Amniotic epithelial cell (primary cell): ENCODE results near the gene ZNF850.
"Not testable (repeated sequence)": the region's sequence is repeated elsewhere in the genome, so short reads cannot be mapped to it uniquely, and the experiment has no call there.

Experiments used
- DNase-seq: peaks from one replicate; pipeline ENCODE4 v3.0.0-alpha.2; 2010; ENCODE audit warnings: low read depth

The ZNF850 gene

DNA sequence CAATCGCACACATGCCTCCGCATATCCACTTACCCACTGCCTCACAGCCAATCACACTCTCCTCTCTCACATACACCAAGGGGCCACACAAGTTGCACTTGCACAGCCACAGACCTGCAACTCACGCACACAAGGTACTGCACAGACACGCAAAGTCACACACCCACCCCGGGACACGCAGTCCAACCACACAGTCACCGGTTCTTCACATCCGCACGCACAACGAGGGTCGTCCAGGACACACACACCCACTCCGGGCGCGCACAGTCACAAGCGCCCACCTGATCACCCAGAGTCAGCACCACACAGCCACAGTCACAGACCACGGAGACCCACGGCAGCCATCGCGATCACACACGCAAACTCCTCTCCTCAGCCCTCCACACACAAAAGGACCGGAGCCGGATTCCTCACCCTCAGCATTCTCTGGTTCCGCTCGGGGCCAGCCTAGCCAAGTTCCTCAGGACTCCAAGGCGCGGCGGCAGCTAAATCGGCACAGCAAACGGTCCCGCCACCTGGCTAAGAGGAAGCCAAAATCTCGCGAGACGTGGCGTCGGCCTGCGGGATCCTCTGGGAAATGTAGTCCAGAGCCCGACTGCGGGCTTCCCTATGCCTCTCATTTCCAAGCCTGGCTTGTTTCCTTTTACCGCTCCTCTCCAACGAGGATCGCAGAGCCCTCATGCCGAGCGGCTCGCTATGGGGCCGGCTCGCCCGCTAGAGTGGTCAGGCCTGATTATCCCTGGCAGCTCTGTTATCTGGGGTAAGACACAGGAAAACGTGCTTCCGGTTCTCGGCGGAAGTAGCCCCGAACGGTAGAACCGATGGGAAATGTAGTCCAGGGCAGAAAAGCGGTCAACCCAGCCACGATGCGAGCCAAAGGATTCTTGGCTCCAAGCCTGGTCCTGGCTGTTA, at the start of gene ZNF850:
ZNF850 (minus strand) TSS at position 497 of the 912 bp plus-strand sequence. CDS start 10,201 bp downstream, outside the sequence.
- peak; percentile 92 for DNase-seq

DNA sequence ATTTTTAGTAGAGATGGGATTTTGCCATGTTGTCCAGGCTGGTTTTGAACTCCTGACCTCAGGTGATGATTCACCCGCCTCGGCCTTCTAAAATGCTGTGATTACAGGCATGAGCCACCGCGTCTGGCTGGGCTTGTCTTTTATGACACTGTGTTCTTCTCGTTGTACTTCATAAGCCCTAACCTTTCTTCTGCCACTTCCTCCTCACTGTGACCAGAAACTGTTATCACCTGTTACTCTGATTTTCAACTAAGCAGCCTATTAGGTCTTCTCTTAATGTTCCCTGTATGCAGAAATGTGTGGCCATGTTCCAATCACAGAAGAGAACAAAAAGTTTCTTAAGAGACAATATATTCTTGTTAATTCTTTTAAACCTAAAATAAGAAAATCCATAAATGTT, 49.2 kb upstream of the ZNF850 start:
- DNase-seq = no peak

DNA sequence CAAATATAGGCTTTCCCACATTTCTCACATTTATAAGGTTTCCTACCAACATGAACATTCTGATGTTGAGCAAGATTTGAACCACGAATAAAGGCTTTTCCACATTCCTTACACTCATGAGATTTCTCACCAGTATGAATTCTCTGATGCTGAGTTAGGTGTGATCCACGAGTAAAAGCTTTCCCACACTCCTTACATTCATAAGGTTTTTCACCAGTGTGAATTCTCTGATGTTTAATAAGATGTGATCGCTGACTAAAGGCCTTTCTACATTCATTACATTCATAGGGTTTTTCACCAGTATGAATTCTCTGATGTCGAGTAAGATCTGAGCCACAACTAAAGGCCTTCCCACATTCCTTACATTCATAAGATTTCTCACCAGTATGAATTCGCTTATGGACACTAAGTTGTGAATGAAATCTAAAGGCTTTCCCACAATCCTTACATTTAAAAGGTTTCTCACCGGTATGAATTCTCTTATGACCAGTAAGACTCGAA, 46.6 kb upstream of the ZNF850 start:
- peak; percentile 18 for DNase-seq

DNA sequence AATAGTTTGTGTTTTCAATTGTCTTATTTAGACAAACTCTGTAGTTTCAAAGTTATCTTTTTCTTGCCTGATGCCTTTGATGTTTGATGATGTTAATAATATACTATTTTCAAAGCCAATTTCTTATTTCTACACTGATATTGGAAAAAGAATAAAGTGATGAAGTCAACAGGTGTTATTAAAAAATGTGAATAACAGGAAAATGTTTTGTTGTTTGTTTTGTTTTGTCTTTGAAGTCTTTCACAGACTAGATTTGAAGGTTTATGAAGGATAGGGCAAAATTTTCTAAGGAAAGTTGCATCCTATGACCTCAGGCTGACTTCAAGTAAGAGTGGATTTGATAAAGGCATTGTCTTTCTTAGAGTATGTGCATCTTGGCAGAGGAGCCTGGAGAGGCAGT, 34.4 kb upstream of the ZNF850 start:
- DNase-seq = no peak

DNA sequence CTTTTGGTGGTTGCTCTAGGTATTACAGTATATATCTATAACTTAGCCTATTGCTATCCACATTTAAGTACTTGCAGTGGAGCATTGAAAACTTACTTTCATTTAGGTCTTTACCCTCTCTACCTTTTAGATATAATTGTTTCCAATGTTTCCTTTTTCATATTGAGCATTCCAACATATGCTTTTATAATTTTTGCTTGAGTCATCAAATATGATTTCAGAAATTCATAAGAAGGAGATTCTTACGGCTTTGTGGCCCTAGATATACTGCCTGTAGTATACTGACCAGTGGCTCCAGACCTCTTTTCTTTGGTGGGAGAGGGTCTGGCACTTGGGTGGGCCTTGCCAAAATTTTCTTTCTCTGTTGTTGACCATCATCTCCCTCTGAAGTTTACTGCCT, 32.8 kb upstream of the ZNF850 start:
- DNase-seq = no peak

DNA sequence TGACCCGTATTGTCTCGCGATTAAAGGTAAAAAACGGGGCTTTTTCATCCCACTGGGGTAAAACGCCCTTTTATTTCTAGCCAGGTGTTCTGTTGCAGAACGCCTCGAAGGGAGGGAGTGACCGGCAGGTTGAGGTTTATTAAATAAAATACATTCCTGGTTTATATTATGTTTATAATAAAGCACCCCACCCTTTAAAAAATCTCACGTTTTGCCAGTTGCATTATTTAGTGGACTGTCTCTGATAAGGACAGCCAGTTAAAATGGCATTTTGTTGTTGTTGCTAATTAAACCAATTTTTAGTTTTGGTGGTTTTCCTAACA, 25.1 kb upstream of the ZNF850 start:
- DNase-seq = no peak

DNA sequence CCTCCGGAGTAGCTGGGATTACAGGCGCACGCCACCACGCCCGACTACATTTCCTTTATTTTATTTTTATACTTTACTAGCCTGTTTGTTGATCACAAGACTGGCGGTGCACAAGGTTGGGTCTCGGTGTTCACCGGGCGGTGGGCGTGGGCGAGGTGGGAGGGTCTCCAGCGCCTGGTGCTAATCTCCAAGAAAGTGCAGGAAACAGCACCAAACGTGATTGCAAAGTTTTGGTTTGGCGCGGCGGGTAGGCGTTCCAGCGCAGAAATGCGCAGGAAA, 24.0 kb upstream of the ZNF850 start:
- no peak for DNase-seq

DNA sequence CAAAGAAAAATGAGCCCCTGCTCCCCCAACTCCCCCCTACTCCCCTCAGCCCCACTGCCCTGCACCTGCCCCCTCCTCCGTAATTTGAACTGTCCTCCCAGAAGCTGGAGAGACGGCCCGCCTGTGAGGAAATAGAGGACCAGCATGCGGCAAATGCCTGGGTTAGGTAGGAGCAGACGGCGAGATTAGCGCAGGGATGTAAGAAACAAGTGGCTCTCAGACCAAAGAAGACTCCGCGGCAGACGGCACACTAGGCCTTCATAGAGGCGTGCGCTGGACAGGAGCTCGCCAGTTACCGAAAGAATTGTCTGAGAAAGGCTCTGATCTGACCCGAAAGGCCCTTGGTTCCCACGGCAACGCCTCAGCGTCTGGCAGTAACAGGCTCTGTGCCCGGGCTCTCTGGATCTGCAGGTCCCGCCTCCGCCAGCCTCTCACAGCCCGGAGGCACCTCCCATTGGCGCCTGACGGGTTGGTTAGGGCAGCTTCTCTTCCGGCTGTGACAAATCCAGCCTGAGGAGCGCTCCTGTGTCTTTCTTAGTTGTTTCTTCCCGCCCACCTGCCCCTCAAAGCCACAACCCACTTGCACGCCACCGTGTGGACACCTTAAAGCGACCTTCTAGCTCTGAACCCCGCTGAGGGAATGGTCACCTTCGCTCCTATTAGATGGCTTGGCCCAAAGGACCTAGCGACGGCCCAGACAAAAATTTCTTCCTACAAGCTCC, 19.0 kb upstream of the ZNF850 start:
- peak; percentile 7 for DNase-seq

DNA sequence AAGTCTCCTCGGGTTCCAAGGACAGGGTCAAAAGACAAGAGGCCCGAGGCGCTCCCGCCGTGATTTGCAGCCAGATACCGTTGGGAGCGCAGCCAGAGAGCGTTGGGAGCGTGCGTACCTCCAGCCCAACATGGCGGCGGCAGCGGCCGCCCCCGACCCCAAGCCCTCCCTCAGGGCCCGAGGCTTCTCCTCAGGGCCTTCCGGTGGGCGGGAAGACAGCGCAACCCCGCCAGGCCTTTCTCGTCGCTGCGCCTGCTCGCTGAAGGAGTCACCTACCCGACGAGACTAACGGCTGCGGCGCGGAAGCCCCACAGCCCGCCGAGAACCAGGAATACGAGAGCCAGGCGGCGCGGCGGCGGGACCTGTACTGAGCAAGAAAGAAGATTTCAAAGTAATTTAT, 3.2 kb upstream of the ZNF850 start:
- no peak for DNase-seq

DNA sequence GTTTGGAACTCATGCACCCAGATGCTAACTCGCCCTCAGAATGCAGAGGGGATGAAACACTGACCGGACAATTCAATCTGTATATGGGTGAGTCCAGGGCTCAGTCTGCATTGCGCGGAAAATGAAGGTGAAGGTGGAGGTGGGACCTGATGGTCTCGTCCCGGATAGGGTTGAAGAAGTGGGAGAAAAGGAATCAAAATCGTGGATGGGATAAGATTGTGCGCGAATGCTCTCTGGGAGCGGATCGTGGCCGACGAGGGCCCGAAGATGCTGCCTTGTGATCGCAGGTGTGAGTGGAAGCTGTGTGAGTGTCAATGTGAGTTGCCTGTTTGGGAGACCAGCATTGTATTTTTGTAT, 594 bp upstream of the ZNF850 start:
- no peak for DNase-seq

DNA sequence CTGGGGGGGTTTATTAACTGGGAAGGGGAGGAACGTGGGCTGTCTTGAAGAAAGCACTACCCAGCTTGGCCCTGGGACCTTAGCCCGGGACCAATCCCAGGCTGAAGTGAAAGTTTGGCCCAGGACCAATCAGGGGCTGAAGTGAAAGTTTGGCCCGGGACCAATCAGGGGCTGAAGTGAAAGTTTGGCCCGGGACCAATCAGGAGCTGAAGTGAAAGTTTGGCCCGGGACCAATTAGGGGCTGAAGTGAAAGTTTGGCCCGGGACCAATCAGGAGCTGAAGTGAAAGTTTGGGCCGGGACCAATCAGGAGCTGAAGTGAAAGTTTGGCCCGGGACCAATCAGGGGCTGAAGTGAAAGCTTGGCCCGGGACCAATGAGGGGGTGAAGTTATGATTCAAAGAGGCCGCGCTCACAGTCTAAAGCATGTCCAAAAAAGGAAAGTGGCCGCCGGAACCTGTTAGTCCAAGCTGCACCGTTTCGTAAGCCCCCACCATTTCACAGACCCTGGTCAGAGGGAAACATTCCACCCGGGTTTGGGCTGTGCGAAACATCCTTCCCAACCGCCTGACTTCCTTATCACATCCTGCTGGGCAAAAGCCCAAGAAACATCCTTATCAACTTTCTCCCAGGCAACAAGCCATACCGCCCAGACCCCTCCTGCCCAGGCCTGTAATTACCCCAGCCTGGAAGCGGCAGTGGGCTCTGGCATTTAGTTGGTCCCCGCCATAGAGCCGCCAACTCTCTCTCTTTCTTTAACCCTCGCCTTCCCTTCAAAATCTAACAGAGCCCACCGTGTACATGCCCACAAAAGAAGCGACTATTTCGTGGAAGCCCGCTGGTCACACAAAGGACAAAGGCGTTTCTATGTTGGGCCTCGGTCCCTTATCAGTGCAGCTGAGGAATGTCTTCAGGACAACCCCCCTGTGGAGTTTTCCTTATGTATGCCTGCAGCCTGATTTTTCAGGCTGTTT, 1.1 kb downstream of the ZNF850 start:
- peak; percentile 97 for DNase-seq

DNA sequence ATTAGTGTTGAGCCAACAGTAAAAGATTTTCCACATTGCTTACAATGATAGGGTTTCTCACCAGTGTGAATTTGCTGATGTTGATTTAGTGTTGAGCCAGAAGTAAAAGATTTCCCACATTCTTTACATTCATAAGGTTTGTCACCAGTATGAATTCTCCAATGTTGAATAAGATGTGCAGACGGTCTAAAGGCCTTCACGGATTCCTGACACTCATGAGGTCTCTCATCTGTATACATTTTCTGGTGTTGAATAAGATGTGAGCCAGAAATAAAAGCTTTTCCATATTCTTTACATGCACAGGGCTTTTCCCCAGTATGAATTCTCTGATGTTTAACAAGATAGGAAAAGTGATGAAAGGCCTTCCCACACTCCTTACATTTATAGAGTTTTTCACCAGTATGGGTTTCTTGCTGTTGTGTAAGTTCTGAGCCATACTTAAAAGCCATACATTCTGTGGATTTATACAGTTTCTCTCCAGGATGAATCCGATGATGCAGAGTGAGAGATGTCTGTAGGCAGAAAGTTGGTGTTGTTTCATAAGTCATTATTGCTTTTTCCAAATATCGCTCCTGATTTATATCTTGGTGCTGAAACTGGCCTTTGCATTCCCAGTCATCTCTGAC, 22.4 kb downstream of the ZNF850 start:
- DNase-seq = no peak

DNA sequence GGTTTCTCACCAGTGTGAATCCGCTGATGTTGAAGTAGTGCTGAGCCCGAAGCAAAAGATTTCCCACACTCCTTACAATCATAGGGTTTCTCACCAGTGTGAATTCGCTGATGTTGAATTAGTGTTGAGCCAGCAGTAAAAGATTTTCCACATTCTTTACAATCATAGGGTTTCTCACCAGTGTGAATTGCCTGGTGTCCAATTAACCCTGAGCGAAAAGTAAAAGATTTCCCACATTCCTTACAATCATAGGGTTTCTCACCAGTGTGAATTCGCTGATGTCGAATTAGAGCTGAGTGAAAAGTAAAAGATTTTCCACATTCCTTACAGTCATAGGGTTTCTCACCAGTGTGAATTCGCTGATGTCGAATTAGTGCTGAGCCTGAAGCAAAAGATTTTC, 23.0 kb downstream of the ZNF850 start:
- DNase-seq = not testable (repeated sequence)

DNA sequence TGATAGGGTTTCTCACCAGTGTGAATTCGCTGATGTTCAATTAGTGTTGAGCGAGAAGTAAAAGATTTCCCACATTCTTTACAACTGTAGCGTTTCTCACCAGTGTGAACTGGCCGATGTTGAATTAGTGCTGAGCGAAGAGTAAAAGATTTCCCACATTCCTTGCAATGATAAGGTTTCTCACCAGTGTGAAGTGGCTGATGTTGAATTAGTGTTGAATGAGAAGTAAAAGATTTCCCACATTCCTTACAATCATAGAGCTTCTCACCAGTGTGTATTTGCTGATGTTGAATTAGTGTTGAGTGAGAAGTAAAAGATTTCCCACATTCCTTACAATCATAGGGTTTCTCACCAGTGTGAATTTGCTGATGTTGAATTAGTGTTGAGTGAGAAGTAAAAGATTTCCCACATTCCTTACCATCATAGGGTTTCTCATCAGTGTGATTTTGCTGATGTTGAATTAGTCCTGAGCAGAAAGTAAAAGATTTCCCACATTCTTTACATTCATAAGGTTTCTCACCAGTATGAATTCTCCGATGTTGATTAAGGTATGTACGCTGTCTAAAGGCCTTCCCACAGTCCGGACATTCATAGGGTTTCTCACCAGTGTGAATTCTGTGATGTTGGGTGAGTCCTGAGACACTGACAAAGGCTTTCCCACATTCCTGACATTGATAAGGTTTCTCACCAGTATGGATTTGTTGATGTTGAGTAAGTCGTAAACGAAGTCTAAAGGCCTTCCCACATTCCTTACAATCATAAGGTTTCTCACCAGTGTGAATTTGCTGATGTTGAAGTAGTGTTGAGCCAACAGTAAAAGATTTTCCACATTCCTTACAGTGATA, 24.0 kb downstream of the ZNF850 start:
- DNase-seq = no peak

DNA sequence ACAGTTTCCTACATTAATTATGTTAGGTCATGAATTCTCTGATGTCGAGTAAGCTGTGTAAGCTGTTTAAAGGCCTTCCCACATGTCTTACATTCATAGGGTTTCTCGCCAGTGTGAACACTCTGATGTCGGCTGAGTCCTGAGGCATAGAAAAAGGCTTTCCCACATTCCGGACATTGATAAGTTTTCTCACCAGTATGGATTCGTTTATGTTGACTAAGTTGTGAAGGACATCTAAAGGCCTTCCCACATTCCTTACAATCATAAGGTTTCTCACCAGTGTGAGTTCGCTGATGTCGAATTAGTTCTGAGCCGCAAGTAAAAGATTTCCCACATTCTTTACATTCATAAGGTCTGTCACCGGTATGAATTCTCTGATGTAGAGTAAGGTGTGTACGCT, 24.9 kb downstream of the ZNF850 start:
- no peak for DNase-seq

DNA sequence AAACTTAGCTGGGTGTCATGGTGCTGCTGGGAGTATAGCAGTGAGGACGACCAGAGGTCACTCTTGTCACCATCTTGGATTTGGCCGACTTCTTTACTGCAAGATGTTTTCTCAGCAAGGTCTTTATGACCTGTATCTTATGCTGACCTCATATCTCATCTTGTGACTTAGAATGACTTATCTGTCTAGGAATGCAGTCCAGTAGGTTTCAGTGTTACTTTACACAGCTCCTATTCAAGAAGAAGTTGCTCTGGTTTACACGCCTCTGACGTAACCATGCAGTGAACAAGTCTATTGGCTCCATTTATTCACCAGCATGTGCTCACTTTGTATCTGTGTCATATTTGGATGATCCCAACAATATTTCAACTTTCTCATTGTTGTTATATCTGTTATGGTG, 26.7 kb downstream of the ZNF850 start:
- no peak for DNase-seq

DNA sequence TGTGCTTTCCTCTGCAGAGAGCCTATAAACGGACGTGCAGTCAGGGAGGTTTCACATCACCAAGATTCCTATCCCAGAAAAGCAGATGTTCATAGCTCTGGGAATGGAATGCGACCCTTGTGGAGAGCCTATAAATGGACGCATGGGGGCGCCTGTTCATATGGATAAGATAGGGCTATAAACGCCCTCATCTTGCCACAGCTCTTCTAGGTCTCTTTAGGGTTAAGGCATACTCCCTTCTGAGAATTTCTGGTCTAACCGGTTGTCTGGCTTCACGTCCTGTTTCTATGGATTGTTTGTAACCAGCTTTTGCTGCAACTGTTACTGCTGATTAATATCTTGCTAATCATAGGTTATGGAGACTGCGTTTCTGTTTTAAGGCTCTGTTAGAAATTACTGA, 36.4 kb downstream of the ZNF850 start:
- not testable (repeated sequence) for DNase-seq

DNA sequence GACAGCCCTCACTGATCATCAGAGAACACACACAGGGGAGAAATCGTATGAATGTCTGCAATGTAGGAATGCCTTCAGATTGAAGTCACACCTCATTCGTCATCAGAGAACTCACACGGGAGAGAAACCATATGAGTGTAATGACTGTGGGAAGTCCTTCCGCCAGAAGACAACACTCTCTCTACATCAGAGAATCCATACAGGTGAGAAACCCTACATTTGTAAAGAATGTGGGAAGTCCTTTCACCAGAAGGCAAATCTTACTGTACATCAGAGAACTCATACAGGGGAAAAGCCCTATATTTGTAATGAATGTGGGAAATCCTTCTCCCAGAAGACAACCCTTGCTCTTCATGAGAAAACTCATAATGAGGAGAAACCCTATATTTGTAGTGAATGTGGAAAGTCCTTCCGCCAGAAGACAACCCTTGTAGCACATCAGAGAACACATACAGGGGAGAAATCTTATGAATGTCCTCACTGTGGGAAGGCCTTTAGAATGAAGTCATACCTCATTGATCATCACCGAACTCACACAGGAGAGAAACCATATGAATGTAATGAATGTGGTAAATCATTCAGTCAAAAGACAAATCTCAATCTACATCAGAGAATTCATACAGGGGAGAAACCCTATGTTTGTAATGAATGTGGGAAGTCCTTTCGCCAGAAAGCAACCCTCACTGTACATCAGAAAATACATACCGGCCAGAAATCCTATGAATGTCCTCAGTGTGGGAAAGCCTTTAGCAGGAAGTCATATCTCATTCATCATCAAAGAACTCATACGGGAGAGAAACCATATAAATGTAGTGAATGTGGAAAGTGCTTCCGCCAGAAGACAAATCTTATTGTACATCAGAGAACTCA, 52.7 kb downstream of the ZNF850 start:
- DNase-seq = peak; percentile 31

DNA sequence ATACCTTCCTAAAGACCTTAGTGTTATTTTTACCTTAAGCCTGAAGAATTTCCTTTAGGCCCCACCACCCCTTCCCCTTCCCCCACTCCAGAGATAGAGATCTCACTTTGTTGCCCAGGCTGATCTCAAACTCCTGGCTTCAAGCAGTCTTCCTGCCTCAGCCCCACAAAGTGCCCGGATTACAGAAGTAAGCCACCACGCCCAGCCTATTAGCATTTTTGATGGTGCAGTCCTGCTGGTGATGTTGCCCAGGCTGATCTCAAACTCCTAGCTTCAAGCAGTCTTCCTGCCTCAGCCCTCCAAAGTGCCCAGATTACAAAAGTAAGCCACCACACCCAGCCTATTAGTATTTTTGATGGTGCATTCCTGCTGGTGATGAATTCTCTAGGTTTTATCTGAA, 63.2 kb downstream of the ZNF850 start:
- no peak for DNase-seq

DNA sequence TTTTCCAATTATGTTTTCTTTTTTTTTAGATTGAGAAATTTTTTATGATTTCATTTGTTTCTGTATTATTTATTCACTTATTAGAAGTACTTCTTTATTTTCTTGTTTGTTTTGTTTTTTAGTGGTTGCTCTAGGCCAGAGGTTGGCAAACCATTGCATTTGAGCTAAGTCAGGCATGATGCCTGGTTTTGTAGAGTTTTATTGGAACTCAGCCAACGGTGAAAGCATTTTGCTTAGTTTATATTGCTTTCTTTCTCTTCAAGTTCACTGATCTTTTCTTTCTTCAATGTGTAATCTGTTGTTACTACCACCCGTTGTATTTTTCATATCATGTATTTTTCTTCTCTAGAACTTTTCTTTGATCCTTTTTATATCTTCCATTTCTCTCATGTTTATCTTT, 65.5 kb downstream of the ZNF850 start:
- no peak for DNase-seq
